Neural crest cell (in vitro differentiated cells): ENCODE measurements around the gene HSD3B1. TPM values are rescaled to one million over a fixed set of nuclear protein-coding genes. Genes with fewer than 3 reads are reported as not detected.

Experiments
- DNase-seq: peaks from one replicate; pipeline ENCODE4 v3.0.0; 2021; ENCODE audit warnings: low read depth, mixed read lengths, low spot score
- H3K27ac Mint-ChIP-seq: one replicate; pipeline ENCODE4 v1.8.0; 2021; ENCODE audit warnings: mild to moderate bottlenecking, mixed read lengths; ENCODE audit not compliant: unreplicated experiment
- H3K27me3 Mint-ChIP-seq: 2 replicates; pipeline ENCODE4 v1.8.0; 2021; ENCODE audit warnings: low read depth, mild to moderate bottlenecking, mixed read lengths
- H3K36me3 Mint-ChIP-seq: 2 replicates; pipeline ENCODE4 v1.8.0; 2021; ENCODE audit warnings: low read depth, mild to moderate bottlenecking, mixed read lengths
- H3K4me1 Mint-ChIP-seq: 2 replicates; pipeline ENCODE4 v1.8.0; 2021; ENCODE audit warnings: mixed read lengths
- H3K4me3 Mint-ChIP-seq: one replicate; pipeline ENCODE4 v1.8.0; 2021; ENCODE audit warnings: mild to moderate bottlenecking, mixed read lengths
- H3K9me3 Mint-ChIP-seq: 2 replicates; pipeline ENCODE4 v1.8.0; 2021; ENCODE audit warnings: mixed read lengths
- total RNA-seq: library from RNA; stranded (reverse); gene quantifications from 2 replicates; pipeline ENCODE4 v1.2.1, GENCODE V29; 2021
- TF ChIP-seq, protein P1 (sequence below): fragments of 200-600 bp; sonication (generic); conservative IDR thresholded peaks from 2 replicates; pipeline ENCODE4 v1.5.0; 2021; ENCODE audit warnings: antibody characterized with exemption, mild to moderate bottlenecking

Gene HSD3B1
- total RNA-seq, 1 donor from 2014 or later, result not detected

DNA sequence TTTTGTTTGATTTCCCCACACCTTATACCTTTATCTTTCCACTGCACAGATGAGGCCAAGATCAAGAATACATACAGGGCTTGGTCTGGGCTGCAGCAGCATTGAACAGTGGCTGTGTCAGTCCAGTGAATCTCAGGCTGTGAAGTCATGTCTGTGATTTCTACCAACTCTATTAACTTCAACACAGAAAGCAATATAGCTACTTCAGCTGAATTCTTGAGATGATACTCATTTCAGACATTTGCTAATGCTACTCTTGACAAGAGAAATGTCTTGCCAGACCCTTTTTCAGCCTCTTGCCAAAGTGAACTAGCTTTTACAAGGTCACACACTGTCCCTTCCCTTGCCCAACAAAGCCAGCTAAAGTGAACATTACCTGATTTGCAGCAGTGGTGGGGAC is 25.1 kb upstream of the HSD3B1 start:
- Mint-ChIP-seq H3K27ac (no peak overlapping the region), H3K4me1 (peaks cover 5% of the 10 kb centered on the region), H3K27me3 (no peaks in the 10 kb centered on the region), H3K36me3 (no peaks in the 10 kb centered on the region), H3K4me3 (no peak overlapping the region), H3K9me3 (no peaks in the 10 kb centered on the region)
- TF ChIP-seq, protein P1, sequence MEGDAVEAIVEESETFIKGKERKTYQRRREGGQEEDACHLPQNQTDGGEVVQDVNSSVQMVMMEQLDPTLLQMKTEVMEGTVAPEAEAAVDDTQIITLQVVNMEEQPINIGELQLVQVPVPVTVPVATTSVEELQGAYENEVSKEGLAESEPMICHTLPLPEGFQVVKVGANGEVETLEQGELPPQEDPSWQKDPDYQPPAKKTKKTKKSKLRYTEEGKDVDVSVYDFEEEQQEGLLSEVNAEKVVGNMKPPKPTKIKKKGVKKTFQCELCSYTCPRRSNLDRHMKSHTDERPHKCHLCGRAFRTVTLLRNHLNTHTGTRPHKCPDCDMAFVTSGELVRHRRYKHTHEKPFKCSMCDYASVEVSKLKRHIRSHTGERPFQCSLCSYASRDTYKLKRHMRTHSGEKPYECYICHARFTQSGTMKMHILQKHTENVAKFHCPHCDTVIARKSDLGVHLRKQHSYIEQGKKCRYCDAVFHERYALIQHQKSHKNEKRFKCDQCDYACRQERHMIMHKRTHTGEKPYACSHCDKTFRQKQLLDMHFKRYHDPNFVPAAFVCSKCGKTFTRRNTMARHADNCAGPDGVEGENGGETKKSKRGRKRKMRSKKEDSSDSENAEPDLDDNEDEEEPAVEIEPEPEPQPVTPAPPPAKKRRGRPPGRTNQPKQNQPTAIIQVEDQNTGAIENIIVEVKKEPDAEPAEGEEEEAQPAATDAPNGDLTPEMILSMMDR, result no peak
- no peak for DNase-seq

DNA sequence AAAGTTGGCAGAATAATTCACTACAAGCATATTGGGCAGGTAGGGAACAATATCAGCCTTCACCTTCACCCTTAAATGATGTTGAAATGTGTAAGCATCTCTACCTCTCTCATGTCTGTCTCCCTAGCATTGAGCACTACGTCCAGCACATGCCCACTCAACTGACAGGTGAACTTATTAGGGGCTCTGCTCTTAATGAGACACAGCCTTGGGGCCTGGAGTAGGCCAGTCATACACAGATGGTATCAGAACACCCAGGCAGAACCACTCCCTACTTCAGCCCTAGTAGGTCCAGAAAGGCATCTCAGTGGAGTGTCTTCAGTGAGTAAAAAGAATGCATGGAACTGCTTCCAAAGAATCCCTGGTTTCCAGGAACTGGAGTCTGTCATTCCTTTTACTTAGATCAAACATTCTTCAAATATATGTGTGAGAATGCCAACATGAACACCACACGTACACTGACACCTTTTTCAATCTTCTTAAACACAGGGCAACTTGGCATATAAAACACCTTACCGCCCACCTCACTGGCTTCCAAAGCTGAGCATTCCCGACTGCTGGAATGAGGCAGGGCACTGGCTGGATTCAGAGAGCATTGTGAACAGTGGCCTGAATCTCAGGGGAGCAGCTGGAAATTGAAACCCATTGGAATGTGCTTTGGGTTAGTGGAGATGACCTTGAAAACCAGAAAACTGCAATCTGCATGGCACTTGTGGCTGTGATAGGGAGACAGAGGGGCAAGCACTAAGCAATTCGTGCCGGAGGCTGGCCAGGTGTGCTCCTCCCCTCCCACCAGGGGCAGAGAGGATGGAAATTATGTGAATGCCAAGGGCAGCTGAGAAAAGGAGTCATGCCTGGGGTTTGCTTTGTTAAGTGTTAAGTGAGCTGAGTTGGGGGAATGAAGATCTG is 24.2 kb upstream of the HSD3B1 start:
- no peak overlapping the region for H3K4me3 Mint-ChIP-seq
- peaks cover 5% of the 10 kb centered on the region for H3K4me1 Mint-ChIP-seq
- no peaks in the 10 kb centered on the region for H3K27me3 Mint-ChIP-seq
- no peaks in the 10 kb centered on the region for H3K36me3 Mint-ChIP-seq
- H3K27ac Mint-ChIP-seq, result no peak overlapping the region
- TF ChIP-seq, protein P1, result no peak
- DNase-seq, result no peak
- no peaks in the 10 kb centered on the region for H3K9me3 Mint-ChIP-seq

DNA sequence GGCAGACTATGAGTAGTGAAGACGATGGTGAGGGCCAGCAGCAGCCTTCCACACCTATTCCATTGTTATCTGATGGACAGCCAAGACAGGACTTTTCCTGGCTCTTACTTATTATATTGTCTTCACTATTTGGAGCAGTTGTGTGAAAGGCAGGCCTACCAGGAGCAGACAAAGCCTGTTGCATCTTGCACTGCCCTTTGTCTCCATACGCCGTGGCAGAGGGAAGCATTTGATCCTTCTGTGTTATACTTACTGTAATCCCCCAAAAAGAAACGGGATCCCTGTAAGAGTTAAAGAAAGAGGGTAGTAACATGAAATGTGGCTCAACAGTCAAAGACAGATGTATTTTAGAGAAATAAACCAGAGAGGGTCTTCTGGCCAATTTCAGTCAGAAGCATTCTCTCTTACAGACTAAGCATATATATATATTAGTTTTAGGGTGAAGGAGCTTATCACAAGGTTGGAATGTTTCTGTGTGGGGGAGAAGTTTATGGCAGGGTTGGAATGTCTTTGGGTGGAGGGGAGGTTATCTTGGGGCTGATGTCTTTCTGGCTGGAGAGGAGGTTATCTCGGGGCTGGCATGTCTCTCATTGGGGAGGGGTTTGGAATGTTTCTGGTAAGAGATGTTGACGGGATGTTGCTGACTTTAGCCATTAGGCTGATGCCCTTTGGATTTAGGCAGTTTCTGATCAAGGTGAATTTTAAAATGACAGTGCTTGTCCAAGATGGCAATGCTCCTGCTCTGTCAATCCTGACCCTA is 23.4 kb upstream of the HSD3B1 start:
- no peaks in the 10 kb centered on the region for H3K9me3 Mint-ChIP-seq
- TF ChIP-seq, protein P1, result no peak
- H3K4me1 Mint-ChIP-seq, result peaks cover 3% of the 10 kb centered on the region
- no peaks in the 10 kb centered on the region for H3K36me3 Mint-ChIP-seq
- no peak for DNase-seq
- no peak overlapping the region for H3K27ac Mint-ChIP-seq
- peaks cover 2% of the 10 kb centered on the region for H3K27me3 Mint-ChIP-seq
- no peak overlapping the region for H3K4me3 Mint-ChIP-seq

DNA sequence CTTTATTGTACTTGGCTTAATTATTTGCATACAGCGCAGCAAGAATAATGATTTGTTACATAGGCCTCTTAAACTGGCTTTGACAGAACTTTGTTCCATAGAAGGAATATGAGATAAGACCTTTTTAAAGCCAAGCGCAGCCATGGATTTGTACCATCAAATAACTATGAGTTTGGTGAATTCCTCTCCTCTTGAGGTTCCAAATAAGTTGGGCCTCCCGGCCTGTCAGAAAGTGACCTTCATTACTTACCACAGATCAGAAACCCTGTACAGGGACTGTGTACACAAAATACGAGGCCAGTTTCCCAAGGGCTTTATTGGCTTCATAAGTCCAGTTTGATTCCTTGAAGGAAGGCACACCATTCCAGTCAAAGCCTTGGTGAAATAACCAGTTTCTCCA is 21.8 kb upstream of the HSD3B1 start:
- no peaks in the 10 kb centered on the region for H3K36me3 Mint-ChIP-seq
- H3K27me3 Mint-ChIP-seq, result peaks cover 5% of the 10 kb centered on the region
- no peaks in the 10 kb centered on the region for H3K4me1 Mint-ChIP-seq
- no peak for DNase-seq
- TF ChIP-seq, protein P1, result no peak
- no peak overlapping the region for H3K27ac Mint-ChIP-seq
- no peak overlapping the region for H3K4me3 Mint-ChIP-seq
- no peaks in the 10 kb centered on the region for H3K9me3 Mint-ChIP-seq

DNA sequence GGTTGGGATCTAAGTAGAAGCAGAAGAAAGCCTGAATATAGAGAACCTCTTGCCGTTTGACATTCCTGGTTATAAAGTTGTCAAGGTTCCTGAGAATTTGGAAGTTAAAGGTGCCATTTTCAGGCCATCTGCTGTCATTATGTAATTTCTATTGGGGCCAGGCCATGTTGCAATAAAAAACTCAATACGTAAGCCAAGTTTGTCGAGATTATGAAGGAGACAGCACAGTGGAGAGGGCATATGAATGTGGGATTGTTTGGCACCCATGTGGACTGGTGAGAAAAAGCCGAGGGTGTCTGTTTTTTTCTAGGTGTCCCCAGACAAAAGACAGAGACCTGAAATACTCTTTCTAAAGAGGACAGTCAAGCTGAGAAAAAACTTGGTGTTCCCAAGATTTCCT is 18.8 kb upstream of the HSD3B1 start:
- Mint-ChIP-seq H3K4me1 (no peaks in the 10 kb centered on the region), H3K27me3 (peaks cover 5% of the 10 kb centered on the region), H3K9me3 (no peaks in the 10 kb centered on the region), H3K4me3 (no peak overlapping the region), H3K27ac (no peak overlapping the region), H3K36me3 (no peaks in the 10 kb centered on the region)
- TF ChIP-seq, protein P1, result no peak
- no peak for DNase-seq
